HG03565 (cell line): Measurements from ENCODE around the gene MYH7B.

Experiments
- ATAC-seq: cut with Tn5 transposase; IDR thresholded peaks from one replicate; pipeline ENCODE4 v1.9.1; 2021; ENCODE audit warnings: mild to moderate bottlenecking, moderate library complexity; ENCODE audit not compliant: unreplicated experiment

The MYH7B gene

GRCh38 chr20:35003211-35004031, 47.8 kb downstream of the MYH7B start:
- no peak for ATAC-seq

- no peak for ATAC-seq
Measured at GRCh38 chr20:35004051-35004725, 48.5 kb downstream of the MYH7B start.

GRCh38 chr20:35004749-35005462, 49.2 kb downstream of the MYH7B start:
- no peak for ATAC-seq
